ENCODE results near the gene PTCH2.

DNA sequence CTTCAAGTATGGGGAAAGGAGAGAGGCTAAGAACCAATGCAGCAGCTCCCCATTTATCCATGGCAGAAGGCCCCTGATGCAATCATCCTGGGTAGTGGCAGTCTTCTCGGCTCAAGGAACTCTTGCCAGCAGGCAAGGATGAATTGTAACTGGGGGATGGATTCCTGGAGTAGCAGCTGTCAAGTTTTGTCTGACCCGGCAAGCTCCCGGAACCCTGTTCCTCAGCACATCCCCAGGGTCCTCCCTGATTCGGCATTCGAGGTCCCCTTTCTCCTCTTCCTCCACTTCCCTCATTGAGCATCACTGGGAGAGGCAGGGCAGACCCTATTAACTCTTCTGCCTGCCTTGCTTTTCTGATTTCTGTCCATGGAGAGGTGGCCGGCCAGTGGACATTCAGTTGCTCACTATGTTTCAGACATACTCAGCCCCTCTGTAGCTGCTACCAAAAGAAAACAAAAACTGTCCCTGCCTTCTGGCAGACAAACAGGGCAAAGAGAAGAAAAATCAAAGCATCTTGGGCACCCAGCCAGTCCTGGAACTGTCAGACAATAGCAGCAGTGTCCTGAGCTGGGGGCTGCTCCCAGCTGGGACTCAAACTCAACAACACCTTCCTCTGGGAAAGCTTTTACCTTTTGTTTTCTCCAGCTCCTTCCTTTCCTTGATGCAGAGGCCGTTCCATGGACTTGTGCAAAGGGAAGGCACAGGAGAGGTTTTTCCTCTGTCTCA is 5.6 kb upstream of the PTCH2 start:
- no peak for TF ChIP-seq POLR2A (IDR thresholded peaks at IDR 0.05)
- TF ChIP-seq, protein P1, sequence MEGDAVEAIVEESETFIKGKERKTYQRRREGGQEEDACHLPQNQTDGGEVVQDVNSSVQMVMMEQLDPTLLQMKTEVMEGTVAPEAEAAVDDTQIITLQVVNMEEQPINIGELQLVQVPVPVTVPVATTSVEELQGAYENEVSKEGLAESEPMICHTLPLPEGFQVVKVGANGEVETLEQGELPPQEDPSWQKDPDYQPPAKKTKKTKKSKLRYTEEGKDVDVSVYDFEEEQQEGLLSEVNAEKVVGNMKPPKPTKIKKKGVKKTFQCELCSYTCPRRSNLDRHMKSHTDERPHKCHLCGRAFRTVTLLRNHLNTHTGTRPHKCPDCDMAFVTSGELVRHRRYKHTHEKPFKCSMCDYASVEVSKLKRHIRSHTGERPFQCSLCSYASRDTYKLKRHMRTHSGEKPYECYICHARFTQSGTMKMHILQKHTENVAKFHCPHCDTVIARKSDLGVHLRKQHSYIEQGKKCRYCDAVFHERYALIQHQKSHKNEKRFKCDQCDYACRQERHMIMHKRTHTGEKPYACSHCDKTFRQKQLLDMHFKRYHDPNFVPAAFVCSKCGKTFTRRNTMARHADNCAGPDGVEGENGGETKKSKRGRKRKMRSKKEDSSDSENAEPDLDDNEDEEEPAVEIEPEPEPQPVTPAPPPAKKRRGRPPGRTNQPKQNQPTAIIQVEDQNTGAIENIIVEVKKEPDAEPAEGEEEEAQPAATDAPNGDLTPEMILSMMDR (IDR thresholded peaks at IDR 0.05): no peak
